HepG2 (cell line): ENCODE results near the gene NOP14. TPM values are rescaled to one million over a fixed set of nuclear protein-coding genes. Genes with fewer than 3 reads are reported as not detected.

Experiments used
- ATAC-seq: fragments of 200-7000 bp; cut with Tn5 transposase; 3 replicates; pipeline ENCODE4 v1.9.1; 2020; ENCODE audit warnings: mild to moderate bottlenecking, moderate library complexity
- BruUV-seq: library from RNA; stranded (reverse); fragments of 400-500 nt; replicated peaks from 2 replicates; lab custom pipeline; 2021; lab: Mats Ljungman, UMichigan
- CTCF ChIA-PET: fragments of 300-600 bp; formaldehyde crosslinking; extraction: SDS; loops from one replicate; lab custom pipeline; 2021; ENCODE audit warnings: low total read pairs, inconsistent platforms, low intra/inter-chr PET ratio; lab: Yijun Ruan, JAX
- POLR2A ChIA-PET: fragments of 350-600 bp; sonication (Branson Sonifier 250); formaldehyde crosslinking; loops from one replicate; lab custom pipeline; 2020; ENCODE audit warnings: antibody characterized with exemption, inconsistent platforms; lab: Yijun Ruan, JAX
- DNase-seq: peaks from one replicate; pipeline ENCODE4 v3.0.0-alpha.2; 2015; ENCODE audit warnings: low spot score
- FAIRE-seq: peaks from 3 replicates; lab custom pipeline; 2011; peaks lifted over from hg19 to GRCh38; lab: Jason Lieb, UNC
- H2AFZ ChIP-seq: one replicate; pipeline ENCODE4 v1.6.1; 2011; ENCODE audit warnings: low read length, inconsistent platforms
- H3K27ac ChIP-seq: fragments of 300-600 bp; 3 replicates; pipeline ENCODE4 v1.8.0; 2011; ENCODE audit warnings: mixed run types, mild to moderate bottlenecking, mixed read lengths, low read length, inconsistent platforms; ENCODE audit not compliant: insufficient read depth; ENCODE audit errors: extremely low read length
- H3K27me3 ChIP-seq, 2 experiments: fragments of 200-600 bp in 1 of 2; 2 replicates in 1 of 2; 3 replicates in 1 of 2; pipeline versions ENCODE4 v1.6.0 to v1.8.0; 2011; ENCODE audit warnings: low read length in 2 of 2, mild to moderate bottlenecking in 2 of 2, moderate library complexity in 2 of 2, inconsistent platforms in 1 of 2; ENCODE audit not compliant: insufficient read depth in 2 of 2, control insufficient read depth in 1 of 2
- H3K36me3 ChIP-seq, 2 experiments: fragments of 200-600 bp in 1 of 2; replicated peaks in 1 of 2; 2 replicates in 1 of 2; 3 replicates in 1 of 2; pipeline versions ENCODE4 v1.5.1 to v1.8.0; 2011; ENCODE audit warnings: low read length in 2 of 2, inconsistent platforms in 1 of 2; ENCODE audit not compliant: insufficient read depth in 2 of 2, control insufficient read depth in 1 of 2
- H3K4me1 ChIP-seq: 2 replicates; pipeline ENCODE4 v1.5.1; 2012; ENCODE audit warnings: low read length, inconsistent platforms; ENCODE audit not compliant: insufficient read depth
- H3K4me2 ChIP-seq: 2 replicates; pipeline ENCODE4 v1.6.0; 2011; ENCODE audit warnings: low read depth, low read length, inconsistent platforms
- H3K4me3 ChIP-seq, 3 experiments: fragments of 200-600 bp in 1 of 3; sonication (generic), shearing (Covaris generic) in 1 of 3; replicated peaks in 1 of 3; 2 replicates each; pipeline ENCODE4 v1.5.1; 2011 to 2016; ENCODE audit warnings: low read length in 3 of 3, inconsistent platforms in 2 of 3, low read depth in 2 of 3, mild to moderate bottlenecking in 2 of 3, control low read depth in 1 of 3, mixed read lengths in 1 of 3; ENCODE audit not compliant: insufficient read depth in 1 of 3
- H3K79me2 ChIP-seq: one replicate; pipeline ENCODE4 v1.6.1; 2011; ENCODE audit warnings: low read length, inconsistent platforms; ENCODE audit not compliant: insufficient read depth
- H3K9ac ChIP-seq: 2 replicates; pipeline ENCODE4 v1.6.0; 2011; ENCODE audit warnings: mild to moderate bottlenecking, low read depth, low read length, inconsistent platforms; ENCODE audit not compliant: insufficient read depth
- H3K9me3 ChIP-seq: 2 replicates; pipeline ENCODE4 v1.5.1; 2012; ENCODE audit warnings: mild to moderate bottlenecking, low read length
- H4K20me1 ChIP-seq: 2 replicates; pipeline ENCODE4 v1.6.0; 2011; ENCODE audit warnings: inconsistent platforms, mild to moderate bottlenecking, low read length, moderate library complexity; ENCODE audit not compliant: insufficient read depth
- HMGA1 ChIP-seq: sonication (generic); formaldehyde crosslinking; conservative IDR thresholded peaks from 2 replicates; pipeline ENCODE4 v1.4.0; 2020; ENCODE audit warnings: missing genetic modification reagents
- HNRNPH1 ChIP-seq: fragments of 200-400 bp; formaldehyde crosslinking; optimal IDR thresholded peaks from 2 replicates; pipeline ENCODE3; 2017; ENCODE audit warnings: mild to moderate bottlenecking, low read depth, low read length
- HOXA3 ChIP-seq: sonication (generic); formaldehyde crosslinking; IDR thresholded peaks from 2 replicates; pipeline ENCODE4 v1.5.0; 2020; ENCODE audit warnings: missing genetic modification reagents
- SALL1 ChIP-seq: sonication (generic); formaldehyde crosslinking; IDR thresholded peaks from 2 replicates; pipeline ENCODE4 v1.8.0; 2022; ENCODE audit warnings: mild to moderate bottlenecking, missing genetic modification reagents
- SAP130 ChIP-seq: IDR thresholded peaks from 2 replicates; pipeline ENCODE4 v1.6.1; 2016; ENCODE audit warnings: low read depth
- SMAD1 ChIP-seq: sonication (generic); formaldehyde crosslinking; IDR thresholded peaks from 2 replicates; pipeline ENCODE4 v1.4.0; 2020; ENCODE audit warnings: missing genetic modification reagents, low read depth, mild to moderate bottlenecking, borderline replicate concordance
- TGIF2 ChIP-seq: IDR thresholded peaks from 2 replicates; pipeline ENCODE4 v1.6.1; 2016; ENCODE audit warnings: control low read depth, missing compliant biosample characterization
- U2AF2 ChIP-seq: fragments of 200-400 bp; formaldehyde crosslinking; IDR thresholded peaks from 2 replicates; pipeline ENCODE4 v1.6.1; 2017; ENCODE audit warnings: low read depth, mild to moderate bottlenecking, low read length
- ZBTB37 ChIP-seq: sonication (generic); formaldehyde crosslinking; IDR thresholded peaks from 2 replicates; pipeline ENCODE4 v1.4.0; 2020; ENCODE audit warnings: mild to moderate bottlenecking, missing genetic modification reagents
- ZNF20 ChIP-seq: sonication (generic); formaldehyde crosslinking; IDR thresholded peaks from 2 replicates; pipeline ENCODE4 v1.4.0; 2020; ENCODE audit warnings: mild to moderate bottlenecking, moderate library complexity, missing genetic modification reagents
- ZNF441 ChIP-seq: sonication (generic); formaldehyde crosslinking; IDR thresholded peaks from 2 replicates; pipeline ENCODE4 v1.7.0; 2021; ENCODE audit warnings: missing genetic modification reagents, borderline replicate concordance
- ZNF501 ChIP-seq: sonication (generic); formaldehyde crosslinking; IDR thresholded peaks from 2 replicates; pipeline ENCODE4 v1.5.1; 2020; ENCODE audit warnings: mild to moderate bottlenecking, moderate library complexity, missing genetic modification reagents
- ZNF687 ChIP-seq: sonication (generic); formaldehyde crosslinking; IDR thresholded peaks from 2 replicates; pipeline ENCODE4 v1.5.1; 2020; ENCODE audit warnings: mild to moderate bottlenecking, missing genetic modification reagents, moderate library complexity
- ZNF891 ChIP-seq: sonication (generic); formaldehyde crosslinking; IDR thresholded peaks from 2 replicates; pipeline ENCODE4 v1.5.0; 2020; ENCODE audit warnings: mild to moderate bottlenecking, missing genetic modification reagents
- WGBS: methylation state at CpG from one replicate; pipeline ENCODE4 v1.1.6; 2017; ENCODE audit warnings: low lambda C conversion rate; 5-methylcytosine and 5-hydroxymethylcytosine counted together
- in situ Hi-C: cut with HindIII; loops from 2 replicates; pipeline ENCODE4 v1.10.0; 2017; ENCODE audit warnings: low pct_unique_long_range_greater_than_20kb; ENCODE audit not compliant: extremely low pct_ligation_motif_present
- intact Hi-C: fragments of 100-400 bp; cut with micrococcal nuclease; formaldehyde crosslinking; loops from one replicate; pipeline ENCODE4 v1.10.0; 2022; ENCODE audit not compliant: unreplicated experiment
- polyA plus RNA-seq, 8 experiments: library from polyadenylated mRNA; depleted of rRNA in 3 of 8; stranded (reverse) in 7 of 8; unstranded in 1 of 8; fragments of >200 nt; fragmentation: Illumina TruSeq in 4 of 8; extraction: Trizol in 4 of 8; gene quantifications; 2 replicates each; pipeline versions ENCODE4 v1.2.1 to v1.2.3, GENCODE V29; 2011 to 2016; ENCODE audit warnings: low read depth in 4 of 8, missing spikeins in 1 of 8, mixed read lengths in 1 of 8; ENCODE audit not compliant: insufficient read depth in 1 of 8
- total RNA-seq, 5 experiments: library from RNA; depleted of rRNA; stranded (reverse); fragments of >200 nt; fragmentation: Illumina TruSeq; extraction: Trizol; gene quantifications; 2 replicates each; pipeline ENCODE4 v1.2.3, GENCODE V29; 2016; ENCODE audit warnings: low read depth in 1 of 5
- TF ChIP-seq, protein P1 (sequence below): sonication (generic); formaldehyde crosslinking; IDR thresholded peaks from 2 replicates; pipeline ENCODE4 v1.4.0; 2020; ENCODE audit warnings: missing genetic modification reagents, borderline replicate concordance
- TF ChIP-seq, protein P2 (sequence below): sonication (generic); formaldehyde crosslinking; IDR thresholded peaks from 2 replicates; pipeline ENCODE4 v1.8.0; 2022; ENCODE audit warnings: mild to moderate bottlenecking, missing genetic modification reagents, borderline replicate concordance

NOP14 gene
- total and polyA plus RNA-seq, 2 of the 13 experiments (the other 11 are each of a cell fraction or from before 2014, with no cell fraction given), result 6.9 to 47.9 TPM

GRCh38 chr4:2961421-2961810 lies 1.8 kb downstream of the NOP14 start:
- peak overlapping the region; percentile 82 for H3K27ac ChIP-seq
- TF ChIP-seq ZNF687, result peak; percentile 43
- TF ChIP-seq HOXA3, result no peak
- TF ChIP-seq SALL1, result peak; percentile 47; the same call in 1 of the 2 replicates
- peak; percentile 54 for TF ChIP-seq SAP130 (CRISPR knock-in tag)
- 0 out of 2 replicates have a peak, but pooled peaks have one; percentile 18 for TF ChIP-seq TGIF2 (CRISPR knock-in tag)
- TF ChIP-seq HMGA1 (CRISPR knock-in tag), result no peak
- TF ChIP-seq, protein P1, sequence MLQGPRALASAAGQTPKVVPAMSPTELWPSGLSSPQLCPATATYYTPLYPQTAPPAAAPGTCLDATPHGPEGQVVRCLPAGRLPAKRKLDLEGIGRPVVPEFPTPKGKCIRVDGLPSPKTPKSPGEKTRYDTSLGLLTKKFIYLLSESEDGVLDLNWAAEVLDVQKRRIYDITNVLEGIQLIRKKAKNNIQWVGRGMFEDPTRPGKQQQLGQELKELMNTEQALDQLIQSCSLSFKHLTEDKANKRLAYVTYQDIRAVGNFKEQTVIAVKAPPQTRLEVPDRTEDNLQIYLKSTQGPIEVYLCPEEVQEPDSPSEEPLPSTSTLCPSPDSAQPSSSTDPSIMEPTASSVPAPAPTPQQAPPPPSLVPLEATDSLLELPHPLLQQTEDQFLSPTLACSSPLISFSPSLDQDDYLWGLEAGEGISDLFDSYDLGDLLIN, result no peak
- TF ChIP-seq HNRNPH1, result no peak
- TF ChIP-seq SMAD1 (CRISPR knock-in tag), result no peak
- TF ChIP-seq ZBTB37 (CRISPR knock-in tag), result no peak
- TF ChIP-seq ZNF441 (CRISPR knock-in tag), result no peak
- no peak for TF ChIP-seq U2AF2
- TF ChIP-seq ZNF891, result 0 out of 2 replicates have a peak, but pooled peaks have one; percentile 41
- 0 out of 2 replicates have a peak, but pooled peaks have one; percentile 20 for TF ChIP-seq ZNF501
- TF ChIP-seq ZNF20 (CRISPR knock-in tag), result no peak
- TF ChIP-seq, protein P2, sequence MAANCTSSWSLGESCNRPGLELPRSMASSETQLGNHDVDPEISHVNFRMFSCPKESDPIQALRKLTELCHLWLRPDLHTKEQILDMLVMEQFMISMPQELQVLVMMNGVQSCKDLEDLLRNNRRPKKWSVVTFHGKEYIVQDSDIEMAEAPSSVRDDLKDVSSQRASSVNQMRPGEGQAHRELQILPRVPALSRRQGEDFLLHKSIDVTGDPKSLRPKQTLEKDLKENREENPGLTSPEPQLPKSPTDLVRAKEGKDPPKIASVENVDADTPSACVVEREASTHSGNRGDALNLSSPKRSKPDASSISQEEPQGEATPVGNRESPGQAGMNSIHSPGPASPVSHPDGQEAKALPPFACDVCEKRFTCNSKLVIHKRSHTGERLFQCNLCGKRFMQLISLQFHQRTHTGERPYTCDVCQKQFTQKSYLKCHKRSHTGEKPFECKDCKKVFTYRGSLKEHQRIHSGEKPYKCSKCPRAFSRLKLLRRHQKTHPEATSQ, result no peak

More at GRCh38 chr4:2961421-2961810, 1.8 kb downstream of the NOP14 start:
- no peaks in the 10 kb centered on the region; a peak in 1 of 5 replicates for H3K27me3 ChIP-seq
- peaks cover 45% of the 10 kb centered on the region for H3K4me1 ChIP-seq
- intact Hi-C loops (no loop called here), in situ Hi-C loops (no loop called here)
- peaks cover 40% of the 10 kb centered on the region for H3K79me2 ChIP-seq
- H3K36me3 ChIP-seq, result peaks cover 3 to 23% of the 10 kb centered on the region in 2 experiments; a peak in 4 of 5 replicates
- H3K9me3 ChIP-seq, result no peaks in the 10 kb centered on the region
- peak; percentile 44 for DNase-seq
- CTCF ChIA-PET, result no interaction called here
- peak; percentile 30 for FAIRE-seq
- no TSS peak for BruUV-seq
- H3K9ac ChIP-seq, result peak overlapping the region; percentile 90
- WGBS, result 2% methylated on average over 8 of the region's 8 CpGs
- H3K4me2 ChIP-seq, result peak overlapping the region; percentile 99
- POLR2A ChIA-PET, result interaction anchor here (1.5 kb wide), 1 partner anchor 26 kb away, joined by 5 read pairs; no protein-coding TSS in a partner anchor
- H4K20me1 ChIP-seq, result peaks cover 12% of the 10 kb centered on the region
- H2AFZ ChIP-seq, result no peak overlapping the region
- peak overlapping the region; percentile 84 to 90 (median 88) for H3K4me3 ChIP-seq
- peak; percentile 39 for ATAC-seq
